Breast epithelium (tissue), 3 donors: ENCODE results near the gene ARF6.

ENCODE experiments used
- CTCF ChIP-seq, 3 donors: fragments of 450-650 bp; IDR thresholded peaks; one replicate each; pipeline ENCODE4 v1.5.1; 2016 to 2017; ENCODE audit warnings: antibody characterized with exemption in 3 of 3, mild to moderate bottlenecking in 3 of 3, moderate library complexity in 3 of 3
- POLR2A ChIP-seq: fragments of 450-650 bp; IDR thresholded peaks from one replicate; pipeline ENCODE4 v1.6.1; 2016; ENCODE audit warnings: antibody characterized with exemption, mild to moderate bottlenecking, moderate library complexity

- TF ChIP-seq CTCF (IDR thresholded peaks at IDR 0.05) = no peak
- no peak for TF ChIP-seq POLR2A
Observed at GRCh38 chr14:49918706-49919105, 25.8 kb downstream of the ARF6 start.
